Stimulated activated CD4-positive, alpha-beta T cell treated with anti-CD3 and anti-CD28 coated beads, Interleukin-12 subunit alpha, Interleukin-12 subunit beta, amount 100 ng/mL, for 24 hours (primary cell): ENCODE data around the gene HECA.
A peak's percentile ranks its signal among the peaks of the same experiment; 100 is the strongest.
"Not testable (repeated sequence)": the region's sequence is repeated elsewhere in the genome, so short reads cannot be mapped to it uniquely, and the experiment has no call there.

Source experiments
- DNase-seq, 2 experiments: peaks; one replicate each; pipeline ENCODE4 v3.0.0-alpha.2; 2020; ENCODE audit warnings: low read depth in 2 of 2

HECA gene

GRCh38 chr6:139135578-139136545 lies 982 bp downstream of the HECA start:
- DNase-seq: peak in 1 of 2 experiments; percentile 41

- DNase-seq: no peak
These were observed 2.8 kb downstream of the HECA start for GRCh38 chr6:139137706-139138105.

GRCh38 chr6:139140854-139141253 lies 6.0 kb downstream of the HECA start:
- DNase-seq: not testable (repeated sequence)

GRCh38 chr6:139142262-139142661 lies 7.4 kb downstream of the HECA start:
- no peak for DNase-seq

- no peak for DNase-seq
These were observed 8.2 kb downstream of the HECA start for GRCh38 chr6:139143111-139143510.

- no peak for DNase-seq
These were observed 9.7 kb downstream of the HECA start for GRCh38 chr6:139144490-139145085.

- DNase-seq: no peak
These were observed 10.8 kb downstream of the HECA start for GRCh38 chr6:139145661-139146060.

- no peak for DNase-seq
These were observed 11.4 kb downstream of the HECA start for GRCh38 chr6:139146317-139146726.

- DNase-seq: no peak
These were observed 12.7 kb downstream of the HECA start for GRCh38 chr6:139147628-139148027.

- DNase-seq: no peak
These were observed 13.8 kb downstream of the HECA start for GRCh38 chr6:139148557-139149235.

- no peak for DNase-seq
These were observed 14.5 kb downstream of the HECA start for GRCh38 chr6:139149383-139149782.

GRCh38 chr6:139150920-139151319 lies 16.0 kb downstream of the HECA start:
- no peak for DNase-seq

- no peak for DNase-seq
These were observed 16.7 kb downstream of the HECA start for GRCh38 chr6:139151425-139152087.

- DNase-seq: no peak
These were observed 17.4 kb downstream of the HECA start for GRCh38 chr6:139152088-139152891.

GRCh38 chr6:139152892-139153271 lies 18.0 kb downstream of the HECA start:
- no peak for DNase-seq

- DNase-seq: no peak
These were observed 19.0 kb downstream of the HECA start for GRCh38 chr6:139153855-139154254.

- DNase-seq: no peak
These were observed 20.1 kb downstream of the HECA start for GRCh38 chr6:139154881-139155547.

GRCh38 chr6:139156102-139156501 lies 21.2 kb downstream of the HECA start:
- DNase-seq: no peak

GRCh38 chr6:139156551-139156950 lies 21.7 kb downstream of the HECA start:
- DNase-seq: no peak

GRCh38 chr6:139157086-139157485 lies 22.2 kb downstream of the HECA start:
- DNase-seq: not testable (repeated sequence)

GRCh38 chr6:139159016-139159415 lies 24.1 kb downstream of the HECA start:
- no peak for DNase-seq
